ENCODE measurements around the gene TRPV2. TPM values are rescaled to one million over a fixed set of nuclear protein-coding genes. Genes with fewer than 3 reads are reported as not detected.

Gene TRPV2
- total and polyA plus RNA-seq, 10 of the 15 experiments (the other 5 are each of a cell fraction or from before 2014, with no cell fraction given) = 8.9 to 94.4 (median 54.1) TPM

DNA sequence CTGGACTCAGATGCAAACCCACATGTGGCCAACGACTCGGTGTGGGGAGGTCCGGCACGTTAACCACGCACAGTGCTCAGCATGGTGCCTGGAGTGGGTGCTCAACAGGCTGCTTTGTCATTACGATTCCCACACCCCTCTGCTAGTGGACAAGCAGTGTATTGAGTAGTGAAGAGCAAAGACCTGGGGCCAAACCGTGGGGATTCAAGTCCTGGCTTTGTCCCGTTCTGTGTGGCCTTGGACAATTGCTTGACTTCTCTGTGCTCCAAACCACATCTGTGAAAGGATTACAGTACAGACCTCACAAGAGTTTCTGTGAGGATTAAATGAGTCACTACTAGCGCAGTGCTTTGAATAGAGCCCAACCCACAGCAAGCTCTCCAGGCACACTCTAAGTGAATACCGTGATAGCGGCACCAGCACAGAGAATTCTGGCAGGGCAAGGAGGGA lies 33.8 kb downstream of the TRPV2 start (continued):
- no peak for TF ChIP-seq ZBED1 (IDR thresholded peaks at IDR 0.05; ENCODE audit: borderline replicate concordance)
- TF ChIP-seq MTA3 (IDR thresholded peaks at IDR 0.05; ENCODE audit: borderline replicate concordance, low read length) = no peak
- TF ChIP-seq KLF5 (IDR thresholded peaks at IDR 0.05; ENCODE audit: partially characterized antibody) = no peak
- TF ChIP-seq, protein P1, sequence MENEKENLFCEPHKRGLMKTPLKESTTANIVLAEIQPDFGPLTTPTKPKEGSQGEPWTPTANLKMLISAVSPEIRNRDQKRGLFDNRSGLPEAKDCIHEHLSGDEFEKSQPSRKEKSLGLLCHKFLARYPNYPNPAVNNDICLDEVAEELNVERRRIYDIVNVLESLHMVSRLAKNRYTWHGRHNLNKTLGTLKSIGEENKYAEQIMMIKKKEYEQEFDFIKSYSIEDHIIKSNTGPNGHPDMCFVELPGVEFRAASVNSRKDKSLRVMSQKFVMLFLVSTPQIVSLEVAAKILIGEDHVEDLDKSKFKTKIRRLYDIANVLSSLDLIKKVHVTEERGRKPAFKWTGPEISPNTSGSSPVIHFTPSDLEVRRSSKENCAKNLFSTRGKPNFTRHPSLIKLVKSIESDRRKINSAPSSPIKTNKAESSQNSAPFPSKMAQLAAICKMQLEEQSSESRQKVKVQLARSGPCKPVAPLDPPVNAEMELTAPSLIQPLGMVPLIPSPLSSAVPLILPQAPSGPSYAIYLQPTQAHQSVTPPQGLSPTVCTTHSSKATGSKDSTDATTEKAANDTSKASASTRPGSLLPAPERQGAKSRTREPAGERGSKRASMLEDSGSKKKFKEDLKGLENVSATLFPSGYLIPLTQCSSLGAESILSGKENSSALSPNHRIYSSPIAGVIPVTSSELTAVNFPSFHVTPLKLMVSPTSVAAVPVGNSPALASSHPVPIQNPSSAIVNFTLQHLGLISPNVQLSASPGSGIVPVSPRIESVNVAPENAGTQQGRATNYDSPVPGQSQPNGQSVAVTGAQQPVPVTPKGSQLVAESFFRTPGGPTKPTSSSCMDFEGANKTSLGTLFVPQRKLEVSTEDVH (IDR thresholded peaks at IDR 0.05; ENCODE audit: low read depth, partially characterized antibody) = no peak
- no peak for TF ChIP-seq GABPA (IDR thresholded peaks at IDR 0.05; ENCODE audit: low read depth)

- Histone ChIP-seq H3K4me2 (ENCODE audit: control insufficient read depth, insufficient read depth) (no peak overlapping the region), H3K27ac (ENCODE audit: control insufficient read depth, insufficient read depth) (no peak overlapping the region), H3K4me1 (ENCODE audit: control insufficient read depth, insufficient read depth, low read length) (peaks cover 4% of the 10 kb centered on the region; the same call in 1 of the 2 replicates), H3K79me2 (ENCODE audit: control insufficient read depth, insufficient read depth, low read length) (no peaks in the 10 kb centered on the region), H3K9me3 (replicated peaks; ENCODE audit: control insufficient read depth, insufficient read depth, low read length) (no peaks in the 10 kb centered on the region), H3K36me3 (ENCODE audit: control insufficient read depth in 2 of 2, insufficient read depth in 2 of 2, low read length in 1 of 2) (peaks cover 10 to 12% of the 10 kb centered on the region in 2 experiments), H3K4me3 (no peak overlapping the region), H4K20me1 (ENCODE audit: control insufficient read depth, insufficient read depth) (no peaks in the 10 kb centered on the region; the same call in 1 of the 2 replicates), H3K9ac (ENCODE audit: control insufficient read depth, insufficient read depth, low read length) (no peak overlapping the region), H3K27me3 (replicated peaks in 1 of 2; ENCODE audit: control insufficient read depth in 2 of 2, insufficient read depth in 2 of 2, low read length in 1 of 2) (no peaks in the 10 kb centered on the region), H2AFZ (ENCODE audit: control insufficient read depth, low read depth, low read length) (no peak overlapping the region)
- DNase-seq (ENCODE audit: low read depth, low spot score) = no peak
- FAIRE-seq = no peak
- no TSS peak for BruUV-seq (replicated peaks)
- no peak for ATAC-seq
- 93% methylated on average over 4 of the region's 4 CpGs for WGBS (ENCODE audit: insufficient coverage, insufficient replicate concordance, low lambda C conversion rate, missing lambda C conversion rate)
- in situ Hi-C loops (cut with MboI) (no loop called here), intact Hi-C loops (cut with micrococcal nuclease; ENCODE audit: unreplicated experiment) (no loop called here)
- ChIA-PET CTCF (interaction anchor here (1.9 to 6.5 kb wide), 2 partner anchors 9 to 71 kb away, joined by 13 to 81 read pairs; no protein-coding TSS in a partner anchor), POLR2A (no interaction called here), RAD21 (ENCODE audit: unreplicated experiment) (no interaction called here), SMC1A (ENCODE audit: uncharacterized antibody, unreplicated experiment) (interaction anchor here (2.1 kb wide), 1 partner anchor 11 kb away, joined by 10 read pairs; no protein-coding TSS in a partner anchor)
- TF ChIP-seq SMAD5 (IDR thresholded peaks at IDR 0.05; ENCODE audit: low read depth) (no peak), USF1 (IDR thresholded peaks at IDR 0.05; ENCODE audit: borderline replicate concordance, extremely low read length, insufficient read depth, low read depth, low read length) (no peak), SMAD1 (IDR thresholded peaks at IDR 0.05; ENCODE audit: low read depth, partially characterized antibody) (no peak), TARDBP (IDR thresholded peaks at IDR 0.05; ENCODE audit: borderline replicate concordance) (no peak), MTA3 (IDR thresholded peaks at IDR 0.05; ENCODE audit: borderline replicate concordance, low read length) (no peak), NFIC (IDR thresholded peaks at IDR 0.05; ENCODE audit: low read depth, low read length) (no peak), SIN3A (IDR thresholded peaks at IDR 0.05; ENCODE audit: low read depth, low read length) (no peak), POU2F2 (IDR thresholded peaks at IDR 0.05; ENCODE audit: borderline replicate concordance, low read depth, low read length) (no peak), KLF5 (IDR thresholded peaks at IDR 0.05; ENCODE audit: partially characterized antibody) (no peak), MEF2A (IDR thresholded peaks at IDR 0.05; ENCODE audit: insufficient read depth, low read depth, low read length) (no peak), SREBF1 (IDR thresholded peaks at IDR 0.05; ENCODE audit: low read length) (no peak)
- TF ChIP-seq, protein P2, sequence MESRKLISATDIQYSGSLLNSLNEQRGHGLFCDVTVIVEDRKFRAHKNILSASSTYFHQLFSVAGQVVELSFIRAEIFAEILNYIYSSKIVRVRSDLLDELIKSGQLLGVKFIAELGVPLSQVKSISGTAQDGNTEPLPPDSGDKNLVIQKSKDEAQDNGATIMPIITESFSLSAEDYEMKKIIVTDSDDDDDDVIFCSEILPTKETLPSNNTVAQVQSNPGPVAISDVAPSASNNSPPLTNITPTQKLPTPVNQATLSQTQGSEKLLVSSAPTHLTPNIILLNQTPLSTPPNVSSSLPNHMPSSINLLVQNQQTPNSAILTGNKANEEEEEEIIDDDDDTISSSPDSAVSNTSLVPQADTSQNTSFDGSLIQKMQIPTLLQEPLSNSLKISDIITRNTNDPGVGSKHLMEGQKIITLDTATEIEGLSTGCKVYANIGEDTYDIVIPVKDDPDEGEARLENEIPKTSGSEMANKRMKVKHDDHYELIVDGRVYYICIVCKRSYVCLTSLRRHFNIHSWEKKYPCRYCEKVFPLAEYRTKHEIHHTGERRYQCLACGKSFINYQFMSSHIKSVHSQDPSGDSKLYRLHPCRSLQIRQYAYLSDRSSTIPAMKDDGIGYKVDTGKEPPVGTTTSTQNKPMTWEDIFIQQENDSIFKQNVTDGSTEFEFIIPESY (IDR thresholded peaks at IDR 0.05) = no peak
- TF ChIP-seq, protein P3, sequence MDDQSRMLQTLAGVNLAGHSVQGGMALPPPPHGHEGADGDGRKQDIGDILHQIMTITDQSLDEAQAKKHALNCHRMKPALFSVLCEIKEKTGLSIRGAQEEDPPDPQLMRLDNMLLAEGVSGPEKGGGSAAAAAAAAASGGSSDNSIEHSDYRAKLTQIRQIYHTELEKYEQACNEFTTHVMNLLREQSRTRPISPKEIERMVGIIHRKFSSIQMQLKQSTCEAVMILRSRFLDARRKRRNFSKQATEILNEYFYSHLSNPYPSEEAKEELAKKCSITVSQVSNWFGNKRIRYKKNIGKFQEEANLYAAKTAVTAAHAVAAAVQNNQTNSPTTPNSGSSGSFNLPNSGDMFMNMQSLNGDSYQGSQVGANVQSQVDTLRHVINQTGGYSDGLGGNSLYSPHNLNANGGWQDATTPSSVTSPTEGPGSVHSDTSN (IDR thresholded peaks at IDR 0.05; ENCODE audit: insufficient replicate concordance, low read depth, low read length) = no peak
These were observed 34.7 kb downstream of the TRPV2 start for GRCh38 chr17:16450028-16450427.

Measured in GM12878 (cell line).